ENCODE measurements around the gene MFSD6.
A peak's percentile ranks its signal among the peaks of the same experiment; 100 is the strongest.
"Not testable (repeated sequence)": the region's sequence is repeated elsewhere in the genome, so short reads cannot be mapped to it uniquely, and the experiment has no call there.

The MFSD6 gene

DNA sequence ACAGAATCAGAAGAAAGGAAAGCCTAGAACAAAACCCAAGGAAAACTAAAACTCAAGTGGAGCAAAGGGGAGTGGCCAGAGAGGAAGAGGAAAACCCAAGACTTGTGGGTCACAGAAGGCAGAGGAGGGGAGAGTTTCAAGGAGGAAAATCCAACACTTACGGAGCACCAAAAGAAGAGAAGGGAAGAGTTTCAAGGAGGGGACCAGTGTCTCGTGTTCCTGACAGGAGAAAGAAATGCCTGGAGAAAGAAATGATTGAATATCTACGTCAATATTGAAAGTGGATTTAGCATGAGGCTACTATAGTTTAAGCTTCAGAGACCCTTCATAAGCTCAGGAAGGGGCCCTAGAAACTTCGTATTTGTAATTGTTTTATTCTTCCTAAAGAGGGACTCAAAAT, 1.4 kb upstream of the MFSD6 start:
- no peak for ATAC-seq

- ATAC-seq: no peak
These were observed 901 bp upstream of the MFSD6 start for GRCh38 chr2:190407246-190407661.

DNA sequence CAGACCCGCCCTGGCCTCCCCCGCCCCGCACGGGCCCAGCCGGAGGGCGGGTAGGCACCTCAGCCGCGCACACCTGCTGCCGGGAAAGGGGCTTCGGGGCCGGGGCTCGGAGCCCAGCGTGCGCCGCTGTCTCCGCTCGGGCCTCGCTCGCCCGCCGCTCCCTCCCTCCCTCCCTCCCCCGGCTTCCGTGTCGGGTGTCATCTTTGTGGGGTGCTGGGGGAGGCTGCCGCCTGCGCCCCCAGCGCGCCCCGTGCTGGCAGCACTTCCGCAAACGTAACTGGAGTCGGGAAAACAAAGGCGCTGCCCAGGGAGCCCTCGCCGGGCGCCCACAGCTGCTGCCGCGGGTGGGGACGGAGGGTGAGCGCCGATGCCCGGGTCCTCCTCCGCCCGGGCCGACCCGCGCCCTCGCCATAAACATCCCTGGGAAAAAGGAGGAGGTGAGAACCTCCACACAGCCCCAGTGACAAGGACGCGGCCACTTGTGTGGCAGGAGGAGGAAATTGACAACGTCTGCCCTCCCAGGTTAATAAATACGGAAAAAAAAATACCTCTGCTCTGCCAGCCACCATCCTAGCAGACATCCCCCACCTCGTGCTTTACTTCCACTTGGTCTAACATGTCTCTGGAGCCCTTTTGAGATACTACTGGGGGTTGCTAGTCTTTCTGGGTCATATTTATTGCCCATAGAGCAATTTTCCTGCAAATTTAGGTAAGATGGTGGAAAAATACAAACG, 550 bp downstream of the MFSD6 start:
- peak; percentile 63 to 64 for ATAC-seq

GRCh38 chr2:190409616-190410015, 1.5 kb downstream of the MFSD6 start:
- no peak for ATAC-seq

DNA sequence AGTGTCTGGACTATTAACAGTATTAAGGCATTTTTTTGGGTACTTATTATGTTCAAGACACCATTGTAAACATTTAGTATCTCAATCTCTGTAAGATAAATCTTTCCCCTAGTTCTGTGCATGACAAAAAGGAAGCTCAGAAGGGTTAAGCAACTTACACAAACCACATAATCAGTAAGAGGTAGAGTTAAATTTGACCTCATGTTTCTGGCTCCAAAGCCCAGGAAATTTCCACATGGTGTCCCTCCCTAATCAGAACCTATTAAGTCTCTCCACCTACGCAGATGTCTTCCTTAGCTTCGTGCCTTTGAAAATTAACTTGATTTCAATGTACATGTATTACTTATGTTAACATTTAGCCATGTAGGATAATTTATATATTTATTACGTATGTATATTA, 2.0 kb downstream of the MFSD6 start:
- ATAC-seq: no peak

- no peak for ATAC-seq
These were observed 4.8 kb downstream of the MFSD6 start for GRCh38 chr2:190412966-190413365.

DNA sequence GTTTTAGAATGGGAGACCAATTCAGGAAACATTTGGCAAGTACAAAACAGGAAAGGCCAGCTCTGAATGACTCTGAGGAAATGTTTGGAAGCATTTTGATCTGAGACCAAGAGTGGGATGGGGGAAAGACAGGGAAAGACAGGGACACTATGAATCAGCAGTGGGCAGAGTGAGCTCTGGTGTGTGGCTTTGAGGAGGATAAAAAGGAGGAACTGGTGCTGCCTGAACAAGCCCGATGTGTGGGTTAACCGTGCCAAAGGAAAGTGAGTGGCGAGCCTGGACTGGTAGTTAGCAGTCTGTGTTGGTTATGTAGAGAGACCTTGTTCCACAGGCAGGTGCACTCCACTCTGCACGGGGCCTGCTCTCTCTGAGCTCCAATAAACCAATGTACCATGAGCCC, 5.3 kb downstream of the MFSD6 start:
- ATAC-seq: no peak

- no peak for ATAC-seq
These were observed 7.1 kb downstream of the MFSD6 start for GRCh38 chr2:190415251-190415650.

DNA sequence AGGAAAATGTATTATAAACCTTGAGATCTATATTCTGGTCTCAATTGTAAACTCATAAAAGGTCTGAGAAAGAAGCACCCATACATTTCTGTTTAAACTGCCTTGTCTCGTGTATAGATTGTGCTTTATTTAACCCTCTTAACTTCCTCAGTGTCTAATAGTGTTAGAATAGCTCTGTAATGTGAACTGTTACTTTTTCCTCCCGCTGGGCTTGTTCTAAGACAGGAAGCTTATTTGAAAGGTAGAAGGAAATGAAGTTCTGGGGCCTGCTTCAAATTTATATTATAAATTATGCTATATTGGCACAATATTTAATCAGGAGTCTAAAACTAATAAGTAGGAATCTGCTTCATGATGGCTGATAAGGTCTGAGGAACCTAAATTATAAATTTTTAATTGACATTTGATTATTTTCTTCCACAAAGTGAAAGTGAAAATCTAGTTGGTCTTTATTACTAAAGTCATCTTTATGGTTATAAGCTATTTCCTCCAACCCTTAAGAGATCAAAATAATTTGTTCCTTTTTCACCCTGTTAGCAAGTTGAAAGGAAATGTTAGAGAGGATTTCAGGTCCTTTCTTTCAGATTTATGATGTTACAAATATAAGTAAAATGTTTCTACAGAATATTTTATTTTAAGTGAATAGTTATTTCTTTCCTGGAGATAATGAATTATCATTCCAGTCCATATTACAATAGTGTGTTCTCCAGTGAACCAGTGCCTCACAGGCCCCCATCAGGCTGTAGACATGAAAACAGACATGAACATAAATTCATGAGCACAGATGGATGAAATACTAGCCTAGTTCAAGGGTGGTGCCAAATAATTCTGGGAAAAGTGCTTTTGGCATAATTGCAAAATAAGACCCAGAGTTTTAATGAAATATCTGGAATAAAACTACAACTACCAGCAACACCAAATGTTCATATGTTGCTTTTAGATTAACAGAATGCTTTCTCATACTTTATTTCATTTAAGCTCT, 7.9 kb downstream of the MFSD6 start:
- peak in 1 of 2 donors; percentile 24 for ATAC-seq

- ATAC-seq: no peak
These were observed 9.1 kb downstream of the MFSD6 start for GRCh38 chr2:190417045-190417842.

- ATAC-seq: no peak
These were observed 10.6 kb downstream of the MFSD6 start for GRCh38 chr2:190418727-190419126.

DNA sequence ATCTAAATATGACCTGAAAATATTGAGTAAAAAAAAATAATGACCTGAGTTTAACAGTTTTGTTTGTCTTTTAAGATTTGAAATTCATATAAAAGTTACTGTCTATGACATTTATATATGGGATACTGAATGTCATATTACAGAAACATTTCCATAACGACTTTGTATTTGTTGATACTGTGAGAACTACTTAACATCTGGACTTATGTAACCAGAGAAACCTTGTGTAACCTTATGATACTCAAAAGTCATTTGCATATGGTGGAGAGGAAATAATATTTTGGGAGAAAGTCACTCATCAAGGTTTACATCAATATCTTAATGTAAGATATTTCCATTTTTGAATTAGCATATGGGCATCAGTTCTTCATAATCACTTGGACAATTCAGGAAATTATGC, 12.6 kb downstream of the MFSD6 start:
- ATAC-seq: no peak

DNA sequence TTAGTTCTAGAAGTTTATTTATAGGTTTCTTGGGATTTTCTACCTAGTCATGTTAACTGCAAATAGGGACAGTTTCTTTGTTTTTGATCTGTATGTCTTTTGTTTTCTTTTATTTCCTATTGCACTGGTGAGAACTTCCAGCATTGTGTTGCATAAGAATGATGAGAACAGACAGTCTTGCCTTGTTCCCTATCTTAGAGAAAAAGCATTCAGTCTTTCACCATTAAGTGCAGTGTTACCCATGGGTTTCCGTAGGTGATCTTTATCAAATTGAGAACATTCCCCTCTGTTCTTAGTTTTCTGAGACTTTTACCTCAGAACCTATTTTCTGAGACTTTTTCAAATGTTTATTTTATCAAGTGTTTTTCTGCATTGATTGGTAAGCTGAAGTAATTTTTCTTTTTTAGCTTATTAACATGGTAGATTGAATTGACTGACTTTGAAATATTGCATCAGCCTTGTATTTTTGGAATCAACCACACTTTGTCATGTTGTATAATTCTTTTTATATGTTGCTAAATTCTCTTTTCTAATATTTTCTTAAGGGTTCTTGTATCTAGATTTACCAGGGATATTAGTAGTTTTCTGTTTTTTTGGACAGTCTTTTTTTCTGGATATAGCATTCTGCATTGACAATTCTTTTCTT, 17.2 kb downstream of the MFSD6 start:
- ATAC-seq: no peak

- no peak for ATAC-seq
These were observed 17.9 kb downstream of the MFSD6 start for GRCh38 chr2:190425883-190426658.

GRCh38 chr2:190430866-190431265, 22.7 kb downstream of the MFSD6 start:
- ATAC-seq: not testable (repeated sequence)

DNA sequence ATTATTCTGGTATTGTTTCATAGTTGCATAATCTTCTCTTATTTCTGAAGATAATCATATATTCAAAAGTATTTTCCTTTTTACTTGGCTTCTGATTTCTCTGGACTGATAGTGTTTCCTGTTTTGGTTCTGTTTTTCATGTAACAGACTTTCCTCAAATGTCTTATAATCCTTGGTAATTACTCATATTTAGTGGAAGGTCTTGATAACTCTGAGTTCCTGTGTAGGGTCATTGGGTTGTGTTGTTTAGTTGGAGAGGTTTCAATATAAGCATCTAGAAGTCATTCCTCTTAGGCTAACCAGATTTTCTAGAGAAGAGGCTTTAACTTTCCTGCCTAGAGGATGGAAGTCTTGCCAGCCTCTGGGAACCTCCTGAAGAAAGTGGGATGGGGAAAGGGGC, 23.8 kb downstream of the MFSD6 start:
- ATAC-seq: no peak

- peak in 1 of 2 donors; percentile 58 for ATAC-seq
These were observed 24.5 kb downstream of the MFSD6 start for GRCh38 chr2:190432567-190433231.

DNA sequence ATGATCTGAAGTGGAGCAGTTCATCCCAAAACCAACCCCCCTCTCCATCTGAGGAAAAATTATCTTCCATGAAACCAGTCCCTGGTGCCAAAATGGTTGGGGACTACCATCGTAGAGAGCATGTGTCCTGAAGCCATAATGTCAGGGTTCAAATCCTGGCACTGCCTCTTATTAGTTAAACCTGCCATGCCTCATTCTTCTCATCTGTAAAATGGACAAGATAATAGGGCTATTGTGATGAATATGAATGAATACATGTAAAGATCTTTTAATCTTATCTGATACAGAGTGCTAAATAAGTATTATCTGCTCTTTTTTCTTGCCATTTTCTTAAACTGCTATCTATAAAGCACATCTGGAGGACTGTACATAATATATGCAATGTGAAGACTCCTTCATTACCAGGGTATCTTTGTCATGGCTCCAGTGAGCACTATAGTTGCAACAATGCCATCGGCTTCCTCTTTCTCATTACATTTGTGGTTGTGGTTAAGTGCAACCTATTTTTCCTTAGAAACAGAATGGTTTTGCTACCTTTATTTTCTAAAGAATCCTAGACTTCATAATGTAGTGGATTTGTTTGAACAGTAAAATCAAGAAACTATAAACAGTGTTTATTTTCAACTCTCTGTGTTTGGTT, 27.0 kb downstream of the MFSD6 start:
- ATAC-seq: no peak

DNA sequence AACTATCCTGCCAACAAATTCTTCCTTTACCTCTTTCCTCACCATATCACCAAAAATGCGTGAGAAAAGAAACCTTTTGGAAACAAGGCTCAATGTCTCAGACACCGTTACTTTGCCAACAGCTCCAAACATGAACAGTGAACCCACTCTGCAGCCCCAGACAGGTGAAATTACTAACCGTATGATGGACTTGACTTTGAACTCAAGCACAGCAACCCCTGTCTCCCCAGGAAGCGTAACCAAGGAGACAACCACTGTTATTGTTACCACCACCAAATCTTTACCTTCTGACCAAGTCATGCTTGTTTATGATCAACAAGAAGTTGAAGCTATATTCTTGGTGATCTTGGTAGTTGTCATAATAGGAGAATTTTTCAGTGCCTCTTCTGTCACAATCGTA, 28.4 kb downstream of the MFSD6 start:
- ATAC-seq: no peak

DNA sequence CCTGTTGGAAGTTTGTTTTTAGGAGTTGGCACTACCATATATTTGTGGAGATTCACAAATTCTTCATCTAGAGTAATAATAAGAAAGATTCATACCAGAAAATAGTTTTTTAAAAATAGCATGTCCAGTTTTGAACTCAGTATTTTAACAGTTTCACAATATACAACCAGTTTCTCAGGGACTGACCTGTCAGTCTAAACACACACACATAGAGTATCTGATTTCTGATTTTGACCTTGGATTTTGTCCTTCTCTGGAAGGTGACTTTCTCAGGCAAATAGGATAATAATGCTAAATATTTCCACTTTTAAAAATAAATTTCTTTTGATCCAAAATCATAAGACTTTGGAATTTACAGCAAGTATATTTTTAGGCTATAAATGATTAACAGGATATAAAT, 32.0 kb downstream of the MFSD6 start:
- no peak for ATAC-seq

GRCh38 chr2:190441564-190441963, 33.4 kb downstream of the MFSD6 start:
- ATAC-seq: no peak

Data from activated CD4-positive, CD25-positive, alpha-beta regulatory T cell treated with anti-CD3 and anti-CD28 coated beads, Interleukin-2, amount 50 U/mL, for 24 hours (primary cell).